Nasal cavity respiratory epithelium epithelial cell of viscerocranial mucosa (primary cell): Measurements from ENCODE around the gene SIGLEC15. TPM values are rescaled to one million over a fixed set of nuclear protein-coding genes. Genes with fewer than 3 reads are reported as not detected.

ENCODE experiments used
- total RNA-seq: library from RNA; depleted of rRNA; stranded (reverse); fragments of >200 nt; gene quantifications from 2 replicates; pipeline ENCODE4 v1.2.3, GENCODE V29; 2014

SIGLEC15 gene
- 0.07 TPM in 1 of 2 replicates, not detected in the other for total RNA-seq

GRCh38 chr18:45825258-45826044 lies at the start of gene SIGLEC15:
TSS of gene SIGLEC15 (plus strand) at chr18:45825675. CDS start at chr18:45825729, 54 bp downstream.

Other genes starting within 250 kb of the SIGLEC15 start
- gene SLC14A2, start 210.2 kb upstream of the SIGLEC15 start, total RNA-seq, result not detected in 2 replicates
- not detected in 2 replicates for gene SLC14A1, start 101.5 kb upstream of the SIGLEC15 start, total RNA-seq
- 16.7 and 32.5 TPM in 2 replicates for gene EPG5, start 141.7 kb downstream of the SIGLEC15 start, total RNA-seq
- gene PSTPIP2, start 246.6 kb downstream of the SIGLEC15 start, total RNA-seq, result 9.6 and 18.9 TPM in 2 replicates